HG03354 (cell line): Measurements from ENCODE around the gene UBE2Q2.
"Not testable (repeated sequence)": the region's sequence is repeated elsewhere in the genome, so short reads cannot be mapped to it uniquely, and the experiment has no call there.

Experiments
- ATAC-seq: cut with Tn5 transposase; IDR thresholded peaks from one replicate; pipeline ENCODE4 v1.9.1; 2021; ENCODE audit warnings: mild to moderate bottlenecking; ENCODE audit not compliant: unreplicated experiment, poor library complexity, severe bottlenecking

The UBE2Q2 gene

GRCh38 chr15:75861750-75862402 lies 18.6 kb downstream of the UBE2Q2 start:
- ATAC-seq: no peak

GRCh38 chr15:75862796-75863195 lies 19.5 kb downstream of the UBE2Q2 start:
- ATAC-seq: no peak

DNA sequence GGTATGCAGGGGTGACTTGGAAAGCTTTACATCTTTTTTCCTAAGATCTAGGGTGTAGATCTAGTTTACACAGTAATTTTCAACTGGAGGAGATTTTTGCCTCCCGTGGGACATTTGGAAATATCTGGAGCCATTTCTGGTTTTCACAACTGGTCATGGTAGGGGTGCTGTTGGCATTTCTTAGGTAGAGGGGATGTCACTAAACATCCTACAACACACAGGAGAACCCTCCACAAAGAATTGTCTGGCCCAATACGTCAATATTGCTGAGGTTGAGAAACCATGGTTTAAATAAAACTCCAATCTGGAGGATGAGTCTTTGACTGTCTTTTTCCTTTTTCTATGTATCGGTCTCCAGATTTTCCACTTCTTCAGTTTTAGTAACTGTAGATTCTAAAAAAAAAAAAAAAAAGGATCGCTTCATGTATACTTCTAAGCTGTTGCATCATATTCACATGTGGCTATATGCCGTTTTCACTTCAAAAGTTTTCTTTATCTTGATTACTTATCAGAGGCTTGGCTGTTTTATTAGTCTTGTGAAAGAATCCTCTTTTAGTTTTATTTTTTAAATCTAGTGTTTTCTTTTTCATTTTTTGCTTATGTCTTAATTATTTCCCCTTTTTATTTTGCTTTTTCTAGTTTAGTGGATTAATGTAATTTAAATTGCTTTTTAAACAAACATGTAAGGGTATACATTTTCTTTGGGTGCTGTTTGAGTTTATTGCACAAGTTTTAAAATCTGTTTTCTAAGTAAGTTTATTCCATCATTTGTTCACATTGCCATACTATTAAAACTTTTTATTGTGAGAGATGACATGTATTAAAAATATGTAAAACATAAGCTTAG lies 21.2 kb downstream of the UBE2Q2 start:
- ATAC-seq: no peak

DNA sequence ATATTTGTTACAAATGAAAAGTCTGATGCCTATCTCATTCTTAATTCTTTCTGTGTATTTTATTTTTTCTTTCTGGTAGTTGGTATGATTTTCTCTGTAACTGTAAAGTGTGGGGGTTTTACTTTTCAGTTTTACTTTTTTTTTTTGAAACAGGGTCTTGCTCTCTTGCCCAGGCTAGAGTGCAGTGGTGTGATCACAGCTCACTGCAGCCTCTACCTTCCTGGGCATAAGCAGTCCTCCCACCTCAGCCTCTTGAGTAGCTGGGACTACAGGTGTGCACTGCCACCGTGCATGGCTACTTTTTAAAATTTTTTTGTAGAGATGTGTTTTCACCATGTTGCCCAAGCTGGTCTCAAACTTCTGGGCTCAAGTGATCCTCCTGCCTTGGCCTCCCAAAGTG lies 22.8 kb downstream of the UBE2Q2 start:
- not testable (repeated sequence) for ATAC-seq

DNA sequence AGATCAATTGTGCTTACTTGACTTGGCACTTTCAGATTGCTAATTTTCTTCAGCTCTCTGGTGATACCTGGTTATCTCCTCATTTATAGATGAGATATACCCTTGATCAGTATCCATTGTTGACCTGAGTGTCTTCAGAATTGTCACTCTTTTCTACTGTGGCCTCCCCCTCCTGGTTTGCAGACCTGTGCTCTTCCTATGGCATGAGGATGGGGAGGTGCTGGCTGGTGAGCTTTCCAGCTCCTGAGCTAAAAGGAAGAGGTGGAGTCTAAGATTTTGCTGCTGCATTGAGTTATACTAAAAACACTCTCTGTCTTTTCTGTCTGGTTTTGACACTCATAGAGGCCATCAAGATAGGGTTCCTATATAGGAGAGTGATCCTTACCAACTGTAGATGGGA lies 23.7 kb downstream of the UBE2Q2 start:
- ATAC-seq: no peak

DNA sequence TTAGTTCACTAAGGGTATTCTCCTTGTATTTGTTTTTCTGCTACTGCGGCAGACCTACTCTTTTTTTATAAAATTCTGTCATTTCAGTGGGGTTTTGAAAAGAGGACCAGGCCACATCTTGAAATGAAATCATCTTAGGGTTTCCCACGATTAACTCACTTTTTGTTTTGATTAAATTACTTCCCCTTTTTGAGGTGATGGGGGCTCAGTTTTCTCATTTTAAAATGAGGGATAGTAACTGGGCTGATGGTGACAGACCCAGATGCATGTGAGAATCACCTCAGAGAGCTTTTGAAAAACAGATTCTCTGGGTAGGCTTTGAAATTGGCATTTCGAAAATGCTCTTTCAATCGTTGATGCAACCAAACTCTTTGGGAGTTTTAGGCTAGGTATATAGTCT lies 24.2 kb downstream of the UBE2Q2 start:
- ATAC-seq: no peak

DNA sequence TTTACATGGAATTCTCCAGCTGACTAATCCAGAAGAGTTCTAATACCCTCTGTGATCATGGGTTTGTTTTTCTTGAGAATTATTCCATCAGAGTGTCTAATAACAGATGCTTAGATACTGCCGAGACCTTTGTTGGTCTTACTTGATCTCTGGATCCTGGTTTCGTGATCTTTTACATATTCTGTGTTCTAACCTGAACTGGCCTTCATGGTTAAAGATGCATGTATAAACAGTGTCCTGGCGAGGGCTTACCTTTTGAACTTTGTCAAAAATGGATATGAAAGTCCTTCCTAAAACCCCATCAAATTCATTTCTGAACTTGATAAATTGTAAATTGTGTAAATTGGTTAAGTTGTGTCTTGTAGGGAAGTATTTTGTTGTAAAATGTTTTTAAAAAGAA lies 24.8 kb downstream of the UBE2Q2 start:
- no peak for ATAC-seq

- no peak for ATAC-seq
These were observed 26.2 kb downstream of the UBE2Q2 start for GRCh38 chr15:75869446-75869845.

DNA sequence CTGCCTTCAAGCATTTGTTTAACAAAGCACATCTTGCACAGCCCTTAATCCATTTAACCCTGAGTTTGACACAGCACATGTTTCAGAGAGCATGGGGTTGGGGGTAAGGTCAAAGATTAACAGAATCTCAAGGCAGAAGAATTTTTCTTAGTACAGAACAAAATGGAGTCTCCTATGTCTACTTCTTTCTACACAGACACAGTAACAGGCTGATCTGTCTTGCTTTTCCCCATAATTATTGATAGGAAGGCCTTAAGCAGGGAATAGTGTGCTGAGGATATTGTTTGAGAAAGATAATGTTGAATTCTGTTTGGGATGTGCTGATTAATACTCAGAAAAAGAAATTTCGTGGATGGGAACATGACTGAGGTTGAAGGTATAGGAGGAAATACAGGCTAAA lies 28.3 kb downstream of the UBE2Q2 start:
- ATAC-seq: not testable (repeated sequence)

DNA sequence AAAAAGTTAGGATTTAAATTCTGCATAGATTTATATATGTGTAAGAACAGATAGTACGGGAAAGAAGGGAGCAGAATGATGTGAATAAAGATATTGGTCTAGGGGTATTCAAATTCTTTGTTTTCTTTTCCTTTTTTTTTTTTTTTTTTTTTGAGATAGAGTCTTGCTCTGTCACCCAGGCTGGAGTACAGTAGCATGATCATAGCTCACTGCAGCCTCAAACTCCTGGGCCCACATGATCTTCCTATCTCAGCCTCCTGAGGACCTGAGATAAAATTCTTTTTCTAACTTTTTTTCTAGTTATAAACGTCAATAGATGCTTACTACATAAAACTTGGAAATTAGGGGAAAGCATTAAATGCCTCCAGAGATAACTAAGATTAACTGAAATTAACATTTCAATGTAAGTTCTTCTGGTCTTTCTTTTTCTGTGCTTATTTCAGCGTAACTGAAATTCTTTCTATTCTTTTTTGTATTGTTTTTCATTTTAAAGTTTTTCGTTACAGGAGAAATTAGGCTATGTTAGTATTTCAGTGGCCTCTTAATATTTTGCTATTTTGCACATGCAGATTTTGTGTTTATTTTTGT lies 29.2 kb downstream of the UBE2Q2 start:
- no peak for ATAC-seq

GRCh38 chr15:75884041-75884440 lies 40.8 kb downstream of the UBE2Q2 start:
- no peak for ATAC-seq

- no peak for ATAC-seq
These were observed 43.9 kb downstream of the UBE2Q2 start for GRCh38 chr15:75887178-75887577.

GRCh38 chr15:75891895-75892294 lies 48.6 kb downstream of the UBE2Q2 start:
- no peak for ATAC-seq

DNA sequence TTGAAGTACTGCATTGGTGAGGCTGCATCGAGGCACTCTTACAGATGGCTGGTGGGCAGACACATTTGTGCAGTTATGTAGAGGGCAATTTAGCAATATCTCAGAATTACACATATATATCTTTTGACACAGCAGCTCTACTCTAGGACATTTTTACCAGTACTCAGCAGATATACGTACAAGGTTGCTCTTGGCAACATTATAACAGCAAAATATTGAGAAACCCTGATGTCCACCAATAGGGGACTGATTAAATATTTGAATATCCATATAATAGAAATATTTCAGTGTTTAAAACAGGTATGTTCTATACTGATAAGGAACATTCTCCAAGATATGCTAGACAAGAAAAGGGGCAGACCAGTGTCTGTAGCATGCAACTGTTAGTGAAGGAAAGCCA lies 52.5 kb downstream of the UBE2Q2 start:
- ATAC-seq: no peak

DNA sequence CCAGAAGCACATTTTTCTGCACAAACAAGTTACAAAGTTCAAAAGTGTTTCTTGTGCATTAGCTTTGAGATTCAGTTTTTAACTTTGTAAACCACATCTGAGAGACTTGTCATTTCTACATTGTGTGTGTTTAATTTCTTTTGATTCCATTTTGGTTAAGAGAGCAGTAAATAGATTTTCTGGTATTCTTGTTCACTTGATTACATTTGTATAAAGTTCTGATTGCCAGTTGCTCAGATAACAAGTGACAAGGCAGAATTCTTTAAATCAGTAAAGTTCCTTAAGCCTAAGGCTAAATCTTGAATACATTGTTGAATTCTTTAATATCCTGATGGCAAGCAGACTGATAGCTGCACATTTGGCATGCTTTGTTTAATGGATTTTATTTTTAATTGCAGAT lies 57.3 kb downstream of the UBE2Q2 start:
- ATAC-seq: no peak

DNA sequence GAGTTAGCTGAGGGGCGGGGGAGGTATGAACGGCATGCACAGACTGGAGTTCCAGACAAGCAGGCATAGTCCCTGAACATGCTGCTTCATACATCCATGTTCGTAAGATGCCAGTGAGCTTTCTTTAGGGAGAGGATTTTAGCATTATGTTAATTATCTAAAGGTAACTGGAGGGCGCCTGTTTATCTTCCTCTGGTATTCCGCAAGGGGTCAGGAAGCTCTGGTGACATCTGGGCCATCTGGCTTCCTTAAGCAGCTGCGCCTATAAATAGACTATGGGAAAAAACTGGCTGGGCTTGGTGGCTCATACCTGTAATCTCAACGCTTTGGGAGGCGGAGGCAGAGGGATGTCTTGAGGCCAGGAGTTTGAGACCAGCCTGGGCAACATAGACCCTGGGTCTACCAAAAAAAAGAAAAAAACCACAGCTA lies 58.9 kb downstream of the UBE2Q2 start:
- no peak for ATAC-seq

- ATAC-seq: peak; percentile 95
These were observed 60.3 kb downstream of the UBE2Q2 start, which contains the start of gene FBXO22 for GRCh38 chr15:75903331-75904239. FBXO22 (plus strand) TSS chr15:75903878; CDS start chr15:75903964, 86 bp downstream.

DNA sequence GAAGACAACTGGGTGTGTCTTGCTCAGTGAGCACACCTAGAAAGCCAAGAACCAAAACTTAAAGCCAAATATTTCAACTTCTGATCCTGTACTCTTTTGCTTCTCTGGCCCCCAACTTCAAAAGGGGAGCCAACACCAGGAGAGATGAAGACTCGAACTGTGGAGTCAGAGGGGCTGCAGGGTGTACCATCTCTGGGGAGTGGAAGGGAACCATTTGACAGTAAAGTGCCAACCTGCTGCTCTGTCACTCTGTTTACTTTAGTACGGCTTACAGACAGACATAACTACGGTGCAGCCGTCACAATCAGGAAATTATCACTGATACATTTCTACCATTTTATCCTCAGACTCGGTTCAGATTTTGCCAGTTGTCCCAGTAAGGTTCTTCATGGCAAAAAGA lies 62.0 kb downstream of the UBE2Q2 start:
- ATAC-seq: no peak

DNA sequence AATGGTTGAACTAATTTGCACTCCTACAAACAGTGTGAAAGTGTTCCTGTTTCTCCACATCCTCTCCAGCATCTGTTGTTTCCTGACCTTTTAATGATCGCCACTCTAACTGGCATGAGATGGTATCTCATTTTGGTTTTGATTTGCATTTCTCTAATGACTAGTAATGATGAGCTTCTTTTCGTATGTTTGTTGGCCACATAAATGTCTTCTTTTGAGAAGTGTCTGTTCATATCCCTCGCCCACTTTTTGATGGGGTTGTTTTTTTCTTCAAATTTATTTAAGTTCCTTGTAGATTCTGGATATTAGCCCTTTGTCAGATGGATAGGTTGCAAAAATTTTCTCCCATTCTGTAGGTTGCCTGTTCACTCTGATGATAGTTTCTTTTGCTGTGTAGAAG lies 67.1 kb downstream of the UBE2Q2 start:
- ATAC-seq: not testable (repeated sequence)

- ATAC-seq: no peak
These were observed 73.7 kb downstream of the UBE2Q2 start for GRCh38 chr15:75916978-75917377.
